ENCODE data around the gene LOXL3.
A peak's percentile ranks its signal among the peaks of the same experiment; 100 is the strongest.

LOXL3 gene

GRCh38 chr2:74553892-74554819, at the start of gene LOXL3, which contains the start of gene DOK1:
Gene LOXL3 (minus strand): TSS chr2:74553942. CDS start chr2:74552634, 1,308 bp downstream.
Gene DOK1 (plus strand): TSS chr2:74554720. CDS start chr2:74554755, 35 bp downstream.
- Mint-ChIP-seq H3K4me3 (peak within 1 kb of the TSS; percentile 88 to 89), H3K9me3 (no peaks in the 10 kb centered on the region), H3K27ac (peak within 1 kb of the TSS; percentile 84 to 95), H3K27me3 (peaks cover 39% of the 10 kb centered on the region), H3K4me1 (peaks cover 29% of the 10 kb centered on the region)
- DNase-seq (peak; percentile 86 to 91), ATAC-seq (peak; percentile 75)

GRCh38 chr2:74602586-74603281, 49.0 kb upstream of the LOXL3 start:
- Mint-ChIP-seq H3K27ac (no peak overlapping the region), H3K27me3 (peaks cover 37% of the 10 kb centered on the region), H3K4me3 (no peak overlapping the region), H3K4me1 (peaks cover 7% of the 10 kb centered on the region), H3K9me3 (no peaks in the 10 kb centered on the region)
- DNase-seq (no peak), ATAC-seq (peak; percentile 85)

- ATAC-seq (no peak), DNase-seq (no peak)
- peaks cover 7% of the 10 kb centered on the region for H3K4me1 Mint-ChIP-seq
- H3K4me3 Mint-ChIP-seq = no peak overlapping the region
- peaks cover 50% of the 10 kb centered on the region for H3K27me3 Mint-ChIP-seq
- H3K27ac Mint-ChIP-seq = no peak overlapping the region
- no peaks in the 10 kb centered on the region for H3K9me3 Mint-ChIP-seq
These were observed 45.9 kb upstream of the LOXL3 start for GRCh38 chr2:74599676-74600075.

- ATAC-seq = no peak
- peaks cover 11% of the 10 kb centered on the region for H3K4me1 Mint-ChIP-seq
- H3K27ac Mint-ChIP-seq = no peak overlapping the region
- peaks cover 51% of the 10 kb centered on the region for H3K27me3 Mint-ChIP-seq
- no peaks in the 10 kb centered on the region for H3K9me3 Mint-ChIP-seq
- DNase-seq = no peak
- H3K4me3 Mint-ChIP-seq = no peak overlapping the region
These were observed 43.7 kb upstream of the LOXL3 start for GRCh38 chr2:74597410-74597809.

GRCh38 chr2:74596584-74596983, 42.8 kb upstream of the LOXL3 start:
- no peak overlapping the region for H3K4me3 Mint-ChIP-seq
- no peaks in the 10 kb centered on the region for H3K9me3 Mint-ChIP-seq
- H3K4me1 Mint-ChIP-seq = peaks cover 11% of the 10 kb centered on the region
- DNase-seq (no peak), ATAC-seq (no peak)
- H3K27ac Mint-ChIP-seq = no peak overlapping the region
- peaks cover 45% of the 10 kb centered on the region for H3K27me3 Mint-ChIP-seq

- ATAC-seq = no peak
These were observed 40.4 kb upstream of the LOXL3 start for GRCh38 chr2:74593826-74594772.

GRCh38 chr2:74588664-74589063, 34.9 kb upstream of the LOXL3 start:
- no peak overlapping the region for H3K4me3 Mint-ChIP-seq
- H3K9me3 Mint-ChIP-seq = no peaks in the 10 kb centered on the region
- H3K4me1 Mint-ChIP-seq = peaks cover 32% of the 10 kb centered on the region
- ATAC-seq = no peak
- H3K27me3 Mint-ChIP-seq = peaks cover 21% of the 10 kb centered on the region
- no peak for DNase-seq
- no peak overlapping the region for H3K27ac Mint-ChIP-seq

More at GRCh38 chr2:74593826-74594772, 40.4 kb upstream of the LOXL3 start:
- Mint-ChIP-seq H3K4me3 (no peak overlapping the region), H3K4me1 (peaks cover 11% of the 10 kb centered on the region), H3K9me3 (no peaks in the 10 kb centered on the region), H3K27me3 (peaks cover 45% of the 10 kb centered on the region), H3K27ac (peak overlapping the region in 1 of 2 donors; percentile 59)
- DNase-seq = no peak

- no peak overlapping the region for H3K4me3 Mint-ChIP-seq
- peak; percentile 62 to 72 for DNase-seq
- H3K9me3 Mint-ChIP-seq = no peaks in the 10 kb centered on the region
- H3K27me3 Mint-ChIP-seq = peaks cover 12% of the 10 kb centered on the region
- peaks cover 29% of the 10 kb centered on the region for H3K4me1 Mint-ChIP-seq
- ATAC-seq = peak; percentile 85
- no peak overlapping the region for H3K27ac Mint-ChIP-seq
These were observed 34.0 kb upstream of the LOXL3 start for GRCh38 chr2:74587664-74588277.

GRCh38 chr2:74585406-74586185, 31.9 kb upstream of the LOXL3 start:
- peak; percentile 79 for ATAC-seq
- Mint-ChIP-seq H3K4me3 (peak overlapping the region; percentile 57 to 65), H3K27me3 (no peaks in the 10 kb centered on the region), H3K9me3 (no peaks in the 10 kb centered on the region), H3K4me1 (peaks cover 29% of the 10 kb centered on the region), H3K27ac (peak overlapping the region; percentile 24 to 69)
- DNase-seq = peak in 1 of 2 donors; percentile 25

GRCh38 chr2:74584088-74584645, 30.4 kb upstream of the LOXL3 start:
- H3K4me1 Mint-ChIP-seq = peaks cover 29% of the 10 kb centered on the region
- peak; percentile 53 for ATAC-seq
- H3K27me3 Mint-ChIP-seq = no peaks in the 10 kb centered on the region
- H3K9me3 Mint-ChIP-seq = no peaks in the 10 kb centered on the region
- peak overlapping the region in 1 of 2 donors; percentile 95 for H3K27ac Mint-ChIP-seq
- peak overlapping the region; percentile 28 to 56 for H3K4me3 Mint-ChIP-seq
- peak in 1 of 2 donors; percentile 34 for DNase-seq

- H3K9me3 Mint-ChIP-seq = no peaks in the 10 kb centered on the region
- no peak overlapping the region for H3K27ac Mint-ChIP-seq
- ATAC-seq = no peak
- H3K27me3 Mint-ChIP-seq = no peaks in the 10 kb centered on the region
- peaks cover 29% of the 10 kb centered on the region for H3K4me1 Mint-ChIP-seq
- H3K4me3 Mint-ChIP-seq = no peak overlapping the region
- DNase-seq = no peak
These were observed 29.8 kb upstream of the LOXL3 start for GRCh38 chr2:74583504-74583903.

GRCh38 chr2:74582184-74582583, 28.4 kb upstream of the LOXL3 start:
- H3K27ac Mint-ChIP-seq = no peak overlapping the region
- no peak overlapping the region for H3K4me3 Mint-ChIP-seq
- no peak for DNase-seq
- no peaks in the 10 kb centered on the region for H3K9me3 Mint-ChIP-seq
- peaks cover 31% of the 10 kb centered on the region for H3K4me1 Mint-ChIP-seq
- no peaks in the 10 kb centered on the region for H3K27me3 Mint-ChIP-seq
- no peak for ATAC-seq

GRCh38 chr2:74581463-74581862, 27.7 kb upstream of the LOXL3 start:
- Mint-ChIP-seq H3K4me1 (peaks cover 38% of the 10 kb centered on the region), H3K4me3 (no peak overlapping the region), H3K27ac (no peak overlapping the region), H3K9me3 (no peaks in the 10 kb centered on the region), H3K27me3 (peaks cover 5% of the 10 kb centered on the region)
- no peak for DNase-seq
- no peak for ATAC-seq

- H3K27ac Mint-ChIP-seq = no peak overlapping the region
- H3K4me1 Mint-ChIP-seq = peaks cover 31% of the 10 kb centered on the region
- peaks cover 9% of the 10 kb centered on the region for H3K27me3 Mint-ChIP-seq
- DNase-seq = no peak
- no peak for ATAC-seq
- no peak overlapping the region for H3K4me3 Mint-ChIP-seq
- H3K9me3 Mint-ChIP-seq = peaks cover 5 to 7% of the 10 kb centered on the region in 2 donors
These were observed 24.7 kb upstream of the LOXL3 start for GRCh38 chr2:74578408-74578807.

All from stimulated activated naive CD8-positive, alpha-beta T cell treated with anti-CD3 and anti-CD28 coated beads, Interleukin-15, amount 100 ng/mL, for 72 hours (primary cell).